ENCODE data around the gene HLA-DMB. TPM values are rescaled to one million over a fixed set of nuclear protein-coding genes. Genes with fewer than 3 reads are reported as not detected.
A peak's percentile ranks its signal among the peaks of the same experiment; 100 is the strongest.

HLA-DMB gene
- total RNA-seq, 1 donor from 2014 or later: 26.8 TPM

DNA sequence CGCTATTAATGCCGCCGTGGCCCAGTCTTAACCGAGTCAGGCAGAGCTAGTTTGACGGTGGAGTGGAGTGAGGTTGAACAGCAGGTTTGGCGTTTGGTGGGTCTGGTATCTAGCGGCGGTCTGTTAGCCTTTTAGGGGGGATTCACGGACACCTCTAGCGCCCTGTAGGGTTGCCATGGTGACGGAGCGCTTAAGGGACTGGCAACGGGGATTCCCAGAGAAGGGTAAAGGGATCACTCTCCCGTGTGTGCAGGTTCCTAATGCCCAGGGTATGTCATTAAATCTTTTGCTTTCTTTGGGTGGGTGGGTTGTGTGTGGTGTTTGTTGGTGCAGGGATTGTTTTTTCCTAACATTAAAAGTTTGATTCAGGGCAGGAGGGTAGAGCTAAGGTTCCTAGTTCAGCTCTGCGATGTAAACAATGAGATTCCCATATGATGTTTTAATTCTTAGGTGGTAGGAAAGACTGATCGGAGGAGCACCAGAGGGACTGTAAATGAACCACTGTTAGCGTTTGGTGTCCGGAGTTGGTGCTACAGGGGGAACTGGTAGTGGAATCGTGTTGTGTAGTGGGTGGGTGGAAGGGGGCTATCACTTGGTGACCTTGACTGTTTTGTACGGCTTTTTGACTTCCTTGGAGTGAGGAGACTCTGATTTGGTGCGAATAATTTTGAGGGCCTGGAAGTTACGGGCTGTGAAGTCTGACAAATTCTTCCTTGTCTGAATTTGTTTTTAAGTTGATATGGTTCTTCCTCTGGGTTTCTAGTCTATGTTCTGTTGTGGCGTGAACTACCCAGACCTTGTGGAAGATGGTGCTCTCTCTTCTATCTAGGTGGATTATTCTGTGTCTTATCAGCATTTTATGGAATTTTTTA lies 32.6 kb upstream of the HLA-DMB start:
- peaks cover 3 to 28% of the 10 kb centered on the region in 2 donors for H3K4me1 ChIP-seq
- peak overlapping the region; percentile 46 to 70 for H3K27ac ChIP-seq
- intact Hi-C loops (cut with DNase I): loop anchor here (2.0 to 10.0 kb wide), 8 partner anchors 33 to 1431 kb away; partner anchors contain the start of genes CUTA, DDX39B, HLA-DMB and HSD17B8
- H3K4me3 ChIP-seq: peak overlapping the region; percentile 86 to 95
- DNase-seq (ENCODE audit: low spot score in 2 of 2): no peak
- H3K27me3 ChIP-seq: no peaks in the 10 kb centered on the region
- TF ChIP-seq, protein P1, sequence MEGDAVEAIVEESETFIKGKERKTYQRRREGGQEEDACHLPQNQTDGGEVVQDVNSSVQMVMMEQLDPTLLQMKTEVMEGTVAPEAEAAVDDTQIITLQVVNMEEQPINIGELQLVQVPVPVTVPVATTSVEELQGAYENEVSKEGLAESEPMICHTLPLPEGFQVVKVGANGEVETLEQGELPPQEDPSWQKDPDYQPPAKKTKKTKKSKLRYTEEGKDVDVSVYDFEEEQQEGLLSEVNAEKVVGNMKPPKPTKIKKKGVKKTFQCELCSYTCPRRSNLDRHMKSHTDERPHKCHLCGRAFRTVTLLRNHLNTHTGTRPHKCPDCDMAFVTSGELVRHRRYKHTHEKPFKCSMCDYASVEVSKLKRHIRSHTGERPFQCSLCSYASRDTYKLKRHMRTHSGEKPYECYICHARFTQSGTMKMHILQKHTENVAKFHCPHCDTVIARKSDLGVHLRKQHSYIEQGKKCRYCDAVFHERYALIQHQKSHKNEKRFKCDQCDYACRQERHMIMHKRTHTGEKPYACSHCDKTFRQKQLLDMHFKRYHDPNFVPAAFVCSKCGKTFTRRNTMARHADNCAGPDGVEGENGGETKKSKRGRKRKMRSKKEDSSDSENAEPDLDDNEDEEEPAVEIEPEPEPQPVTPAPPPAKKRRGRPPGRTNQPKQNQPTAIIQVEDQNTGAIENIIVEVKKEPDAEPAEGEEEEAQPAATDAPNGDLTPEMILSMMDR (IDR thresholded peaks at IDR 0.05): no peak
- peaks cover 45 to 59% of the 10 kb centered on the region in 2 donors for H3K36me3 ChIP-seq
- H3K9me3 ChIP-seq: no peaks in the 10 kb centered on the region

- DNase-seq (ENCODE audit: low spot score in 2 of 2): no peak
- Histone ChIP-seq H3K27me3 (no peaks in the 10 kb centered on the region), H3K4me1 (peaks cover 3 to 25% of the 10 kb centered on the region in 2 donors), H3K27ac (peak overlapping the region; percentile 46 to 70), H3K36me3 (peaks cover 36 to 50% of the 10 kb centered on the region in 2 donors), H3K4me3 (peak overlapping the region; percentile 86 to 95), H3K9me3 (no peaks in the 10 kb centered on the region)
- intact Hi-C loops (cut with DNase I): loop anchor here (2.0 to 10.0 kb wide), 8 partner anchors 32 to 1430 kb away; partner anchors contain the start of genes CUTA, DDX39B, HLA-DMB and HSD17B8
- TF ChIP-seq, protein P1 (IDR thresholded peaks at IDR 0.05): no peak
These were observed 31.7 kb upstream of the HLA-DMB start for GRCh38 chr6:32972353-32973143.

- Histone ChIP-seq H3K9me3 (no peaks in the 10 kb centered on the region), H3K4me1 (peaks cover 3 to 26% of the 10 kb centered on the region in 2 donors), H3K4me3 (peak overlapping the region; percentile 86 to 95), H3K27me3 (no peaks in the 10 kb centered on the region), H3K36me3 (peaks cover 29 to 43% of the 10 kb centered on the region in 2 donors), H3K27ac (peak overlapping the region; percentile 98 to 99)
- intact Hi-C loops (cut with DNase I): loop anchor here (2.0 to 10.0 kb wide), 8 partner anchors 31 to 1429 kb away; partner anchors contain the start of genes CUTA, DDX39B, HLA-DMB and HSD17B8
- peak; percentile 99 to 100 for DNase-seq (ENCODE audit: low spot score in 2 of 2)
- TF ChIP-seq, protein P1 (IDR thresholded peaks at IDR 0.05): peak in 1 of 3 experiments; percentile 19
These were observed 30.9 kb upstream of the HLA-DMB start for GRCh38 chr6:32971581-32972352.

DNA sequence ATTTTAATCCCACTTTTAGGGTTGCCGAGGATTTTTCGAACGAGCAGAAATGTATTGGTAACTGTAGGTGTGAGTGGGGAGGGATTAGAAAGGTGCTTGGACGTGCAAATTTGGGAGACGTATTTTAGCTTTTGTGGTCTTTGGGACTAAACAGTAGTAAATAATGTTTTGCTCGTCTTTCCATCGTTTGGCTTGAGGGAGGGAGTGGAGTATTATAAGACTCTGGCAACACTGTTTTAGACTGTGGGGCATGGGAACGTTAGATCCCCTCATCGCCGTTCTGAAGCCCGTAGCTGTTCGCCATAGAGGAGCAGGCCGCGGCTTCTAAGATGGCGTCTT lies 30.4 kb upstream of the HLA-DMB start:
- peak overlapping the region; percentile 70 to 95 for H3K4me3 ChIP-seq
- H3K27me3 ChIP-seq: no peaks in the 10 kb centered on the region
- H3K36me3 ChIP-seq: peaks cover 23 to 37% of the 10 kb centered on the region in 2 donors
- intact Hi-C loops (cut with DNase I): loop anchor here (5.0 to 10.0 kb wide), 5 partner anchors 231 to 1429 kb away; partner anchors contain the start of genes CUTA, DDX39B, HSD17B8 and HSPA1A
- DNase-seq (ENCODE audit: low spot score in 2 of 2): no peak
- TF ChIP-seq, protein P1 (IDR thresholded peaks at IDR 0.05): no peak
- peak overlapping the region; percentile 98 to 99 for H3K27ac ChIP-seq
- peaks cover 2 to 26% of the 10 kb centered on the region in 2 donors for H3K4me1 ChIP-seq
- H3K9me3 ChIP-seq: no peaks in the 10 kb centered on the region

Data from ascending aorta (tissue), 2 donors.